HepG2 (cell line): Measurements from ENCODE around the gene MED9. TPM values are rescaled to one million over a fixed set of nuclear protein-coding genes. Genes with fewer than 3 reads are reported as not detected.

ENCODE experiments used
- CBX1 ChIP-seq: IDR thresholded peaks from one replicate; pipeline ENCODE4 v1.6.1; 2016; ENCODE audit warnings: antibody characterized with exemption, low read depth
- EP300 ChIP-seq, 3 experiments: sonication (generic) in 1 of 3; formaldehyde crosslinking in 1 of 3; IDR thresholded peaks; 2 replicates each; pipeline versions ENCODE4 v1.5.1 to v1.6.1; 2011 to 2020; ENCODE audit warnings: low read depth in 2 of 3, low read length in 2 of 3, borderline replicate concordance in 1 of 3, improper control_type of control experiment in 1 of 3, mild to moderate bottlenecking in 1 of 3, missing genetic modification reagents in 1 of 3, moderate library complexity in 1 of 3
- FOXP1 ChIP-seq, 2 experiments: fragments of 450-650 bp in 1 of 2; IDR thresholded peaks; 2 replicates each; pipeline ENCODE4 v1.6.1; 2017 to 2018; ENCODE audit warnings: antibody characterized with exemption in 1 of 2
- GTF2F1 ChIP-seq: fragments of 150-350 bp; IDR thresholded peaks from 2 replicates; pipeline ENCODE4 v1.6.1; 2014; ENCODE audit warnings: low read length
- IKZF5 ChIP-seq: IDR thresholded peaks from 2 replicates; pipeline ENCODE4 v1.6.1; 2018; ENCODE audit warnings: missing genetic modification reagents, mild to moderate bottlenecking, missing compliant biosample characterization
- KAT7 ChIP-seq: IDR thresholded peaks from 2 replicates; pipeline ENCODE4 v1.6.1; 2018; ENCODE audit warnings: borderline replicate concordance, missing compliant biosample characterization
- MATR3 ChIP-seq: sonication (generic); formaldehyde crosslinking; IDR thresholded peaks from 2 replicates; pipeline ENCODE4 v1.4.0; 2020; ENCODE audit warnings: missing genetic modification reagents
- MBNL3 ChIP-seq: fragments of 250-450 bp; sonication (Bioruptor Pico); conservative IDR thresholded peaks from 2 replicates; pipeline ENCODE4 v1.8.0; 2022; ENCODE audit warnings: mild to moderate bottlenecking, inconsistent platforms
- MEIS2 ChIP-seq: sonication (generic); formaldehyde crosslinking; IDR thresholded peaks from 2 replicates; pipeline ENCODE4 v1.9.0; 2021; ENCODE audit warnings: mild to moderate bottlenecking, missing genetic modification reagents
- SIX1 ChIP-seq: sonication (generic); formaldehyde crosslinking; IDR thresholded peaks from 2 replicates; pipeline ENCODE4 v1.4.0; 2020; ENCODE audit warnings: missing genetic modification reagents, borderline replicate concordance
- SNAI1 ChIP-seq: sonication (generic); formaldehyde crosslinking; IDR thresholded peaks from 2 replicates; pipeline ENCODE4 v1.5.0; 2020; ENCODE audit warnings: mild to moderate bottlenecking, missing genetic modification reagents, borderline replicate concordance
- SOX13 ChIP-seq, 3 experiments: fragments of 450-650 bp in 1 of 3; sonication (generic) in 1 of 3; formaldehyde crosslinking in 1 of 3; IDR thresholded peaks in 2 of 3; conservative IDR thresholded peaks in 1 of 3; 2 replicates each; pipeline versions ENCODE4 v1.5.0 to v1.6.1; 2016 to 2020; ENCODE audit warnings: antibody characterized with exemption in 1 of 3, mild to moderate bottlenecking in 1 of 3, missing compliant biosample characterization in 1 of 3, missing genetic modification reagents in 1 of 3, moderate library complexity in 1 of 3
- TCF7L2 ChIP-seq: IDR thresholded peaks from 2 replicates; pipeline ENCODE4 v1.6.1; 2011; ENCODE audit warnings: mild to moderate bottlenecking, low read depth, low read length, moderate library complexity
- THAP11 ChIP-seq: IDR thresholded peaks from 2 replicates; pipeline ENCODE4 v1.6.1; 2016; ENCODE audit warnings: missing biosample characterization, missing genetic modification reagents
- THAP8 ChIP-seq: sonication (generic); formaldehyde crosslinking; IDR thresholded peaks from 2 replicates; pipeline ENCODE4 v1.5.1; 2020; ENCODE audit warnings: missing genetic modification reagents, mild to moderate bottlenecking, borderline replicate concordance
- ZBTB46 ChIP-seq: sonication (generic); formaldehyde crosslinking; IDR thresholded peaks from 2 replicates; pipeline ENCODE4 v1.4.0; 2020; ENCODE audit warnings: mild to moderate bottlenecking, missing genetic modification reagents, borderline replicate concordance
- ZNF280D ChIP-seq: sonication (generic); formaldehyde crosslinking; IDR thresholded peaks from 2 replicates; pipeline ENCODE4 v1.5.1; 2020; ENCODE audit warnings: mild to moderate bottlenecking, missing genetic modification reagents
- ZNF317 ChIP-seq: sonication (generic); formaldehyde crosslinking; IDR thresholded peaks from 2 replicates; pipeline ENCODE4 v1.5.0; 2020; ENCODE audit warnings: mild to moderate bottlenecking, missing genetic modification reagents
- ZNF335 ChIP-seq: sonication (generic); formaldehyde crosslinking; IDR thresholded peaks from 2 replicates; pipeline ENCODE4 v1.4.0; 2020; ENCODE audit warnings: missing genetic modification reagents
- ZNF747 ChIP-seq: sonication (generic); formaldehyde crosslinking; IDR thresholded peaks from 2 replicates; pipeline ENCODE4 v1.8.1; 2023; ENCODE audit warnings: missing genetic modification reagents, mild to moderate bottlenecking, borderline replicate concordance
- ZSCAN30 ChIP-seq: sonication (generic); formaldehyde crosslinking; IDR thresholded peaks from 2 replicates; pipeline ENCODE4 v1.5.0; 2020; ENCODE audit warnings: mild to moderate bottlenecking, missing genetic modification reagents
- polyA plus RNA-seq, 8 experiments: library from polyadenylated mRNA; depleted of rRNA in 3 of 8; stranded (reverse) in 7 of 8; unstranded in 1 of 8; fragments of >200 nt; fragmentation: Illumina TruSeq in 4 of 8; extraction: Trizol in 4 of 8; gene quantifications; 2 replicates each; pipeline versions ENCODE4 v1.2.1 to v1.2.3, GENCODE V29; 2011 to 2016; ENCODE audit warnings: low read depth in 4 of 8, missing spikeins in 1 of 8, mixed read lengths in 1 of 8; ENCODE audit not compliant: insufficient read depth in 1 of 8
- total RNA-seq, 5 experiments: library from RNA; depleted of rRNA; stranded (reverse); fragments of >200 nt; fragmentation: Illumina TruSeq; extraction: Trizol; gene quantifications; 2 replicates each; pipeline ENCODE4 v1.2.3, GENCODE V29; 2016; ENCODE audit warnings: low read depth in 1 of 5

Gene MED9
- total and polyA plus RNA-seq, 2 of the 13 experiments (the other 11 are each of a cell fraction or from before 2014, with no cell fraction given) = 11.9 to 15.1 TPM

GRCh38 chr17:17538417-17539391 lies 61.9 kb downstream of the MED9 start (continued):
- TF ChIP-seq ZBTB46 (CRISPR knock-in tag) (no peak), KAT7 (CRISPR knock-in tag) (no peak), SNAI1 (CRISPR knock-in tag) (no peak), ZNF317 (CRISPR knock-in tag) (no peak), MATR3 (CRISPR knock-in tag) (no peak), THAP8 (CRISPR knock-in tag) (no peak), ZSCAN30 (CRISPR knock-in tag) (no peak), ZNF335 (CRISPR knock-in tag) (0 out of 2 replicates have a peak, but pooled peaks have one; percentile 24), SIX1 (peak; percentile 99), ZNF280D (CRISPR knock-in tag) (peak; percentile 92), CBX1 (peak; percentile 37), MBNL3 (no peak), THAP11 (CRISPR knock-in tag) (peak; percentile 68; the same call in 1 of the 2 replicates), MEIS2 (0 out of 2 replicates have a peak, but pooled peaks have one; percentile 31), GTF2F1 (no peak), FOXP1 (IDR thresholded peaks at IDR 0.05) (no peak), FOXP1 (CRISPR knock-in tag; IDR thresholded peaks at IDR 0.05) (peak; percentile 94), IKZF5 (peak; percentile 81), TCF7L2 (no peak), SOX13 (IDR thresholded peaks at IDR 0.05) (peak; percentile 81), SOX13 (CRISPR knock-in tag; conservative IDR thresholded peaks at IDR 0.05 in 1 of 2, IDR thresholded peaks at IDR 0.05 in 1 of 2) (peak in 1 of 2 experiments; percentile 93; a peak in 2 of 4 replicates), EP300 (IDR thresholded peaks at IDR 0.05; ENCODE audit: low read depth in 2 of 2, low read length in 2 of 2) (peak; percentile 79 to 97; a peak in 2 of 4 replicates), EP300 (CRISPR knock-in tag; IDR thresholded peaks at IDR 0.05; ENCODE audit: borderline replicate concordance) (peak; percentile 89), ZNF747 (CRISPR knock-in tag) (no peak)
